Suprapubic skin (tissue), 4 donors: ENCODE measurements around the gene CDH6.

Experiments used
- EP300 ChIP-seq: sonication (generic); formaldehyde crosslinking; IDR thresholded peaks from one replicate; pipeline ENCODE4 v1.6.1; 2017; ENCODE audit warnings: antibody characterized with exemption
- POLR2A ChIP-seq, 2 donors: fragments of 450-650 bp; IDR thresholded peaks; one replicate each; pipeline ENCODE4 v1.6.1; 2017; ENCODE audit warnings: antibody characterized with exemption in 2 of 2, mild to moderate bottlenecking in 2 of 2, moderate library complexity in 2 of 2
- POLR2AphosphoS5 ChIP-seq, 3 donors: sonication (generic); formaldehyde crosslinking; IDR thresholded peaks; one replicate each; pipeline ENCODE4 v1.6.1; 2017; ENCODE audit warnings: antibody characterized with exemption in 3 of 3
- TF ChIP-seq, protein P1 (sequence below), 2 donors: fragments of 200-600 bp in 1 of 2; fragments of 450-650 bp in 1 of 2; sonication (generic) in 1 of 2; IDR thresholded peaks; one replicate each; pipeline ENCODE4 v1.5.1; 2016 to 2019; ENCODE audit warnings: antibody characterized with exemption in 2 of 2, mild to moderate bottlenecking in 1 of 2, moderate library complexity in 1 of 2

DNA sequence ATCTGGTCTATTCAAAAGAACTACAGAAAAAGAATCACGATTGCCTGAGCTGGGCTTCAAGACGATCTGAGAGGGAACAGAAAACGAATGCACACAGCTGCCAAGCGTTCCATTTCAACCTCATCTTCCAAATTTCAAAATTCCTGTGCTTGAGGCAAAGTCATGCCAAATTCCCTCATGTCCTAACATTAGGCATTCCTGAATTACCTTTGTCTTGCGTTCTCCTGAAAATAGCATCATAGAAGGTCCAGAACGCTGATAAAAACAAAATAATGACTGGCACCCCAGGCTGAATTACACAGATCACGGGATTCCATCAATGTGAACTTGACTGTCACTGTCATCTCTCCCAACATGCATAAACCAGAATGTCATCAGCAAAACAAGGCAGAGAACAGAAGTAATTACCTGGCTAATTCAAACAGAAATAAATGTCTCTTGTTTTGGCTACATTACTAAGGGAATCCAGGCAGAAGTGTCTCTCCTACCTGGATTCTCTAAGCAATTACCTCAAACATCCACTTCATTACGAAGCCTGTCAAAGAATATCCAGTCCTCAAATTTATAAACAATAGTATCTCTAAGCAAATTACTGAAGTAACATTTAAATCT is 12.0 kb upstream of the CDH6 start:
- TF ChIP-seq, protein P1, sequence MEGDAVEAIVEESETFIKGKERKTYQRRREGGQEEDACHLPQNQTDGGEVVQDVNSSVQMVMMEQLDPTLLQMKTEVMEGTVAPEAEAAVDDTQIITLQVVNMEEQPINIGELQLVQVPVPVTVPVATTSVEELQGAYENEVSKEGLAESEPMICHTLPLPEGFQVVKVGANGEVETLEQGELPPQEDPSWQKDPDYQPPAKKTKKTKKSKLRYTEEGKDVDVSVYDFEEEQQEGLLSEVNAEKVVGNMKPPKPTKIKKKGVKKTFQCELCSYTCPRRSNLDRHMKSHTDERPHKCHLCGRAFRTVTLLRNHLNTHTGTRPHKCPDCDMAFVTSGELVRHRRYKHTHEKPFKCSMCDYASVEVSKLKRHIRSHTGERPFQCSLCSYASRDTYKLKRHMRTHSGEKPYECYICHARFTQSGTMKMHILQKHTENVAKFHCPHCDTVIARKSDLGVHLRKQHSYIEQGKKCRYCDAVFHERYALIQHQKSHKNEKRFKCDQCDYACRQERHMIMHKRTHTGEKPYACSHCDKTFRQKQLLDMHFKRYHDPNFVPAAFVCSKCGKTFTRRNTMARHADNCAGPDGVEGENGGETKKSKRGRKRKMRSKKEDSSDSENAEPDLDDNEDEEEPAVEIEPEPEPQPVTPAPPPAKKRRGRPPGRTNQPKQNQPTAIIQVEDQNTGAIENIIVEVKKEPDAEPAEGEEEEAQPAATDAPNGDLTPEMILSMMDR (IDR thresholded peaks at IDR 0.05): no peak
- TF ChIP-seq EP300: no peak
- TF ChIP-seq POLR2A (IDR thresholded peaks at IDR 0.05): no peak
- TF ChIP-seq POLR2AphosphoS5 (IDR thresholded peaks at IDR 0.05): no peak
